Kidney (tissue), 14 donors: ENCODE results near the gene ERH. TPM values are rescaled to one million over a fixed set of nuclear protein-coding genes. Genes with fewer than 3 reads are reported as not detected.

Experiments
- DNase-seq, 5 donors: peaks; one replicate each; pipeline ENCODE4 v3.0.0-alpha.2; 2013 to 2020
- FAIRE-seq: peaks from 2 replicates; lab custom pipeline; 2012; peaks lifted over from hg19 to GRCh38; lab: Jason Lieb, UNC
- H3K27ac ChIP-seq, 2 donors: one replicate each; pipeline ENCODE4 v1.7.0; 2013; ENCODE audit warnings: low read depth in 2 of 2, low read length in 2 of 2, inconsistent platforms in 1 of 2
- H3K27me3 ChIP-seq: one replicate; pipeline ENCODE4 v1.7.1; 2013; ENCODE audit warnings: low read length, inconsistent platforms; ENCODE audit not compliant: control insufficient read depth, insufficient read depth
- H3K36me3 ChIP-seq, 3 donors: one replicate each; pipeline versions ENCODE4 v1.7.0 to v1.7.1; 2013; ENCODE audit warnings: low read length in 3 of 3, control low read depth in 1 of 3, inconsistent platforms in 1 of 3; ENCODE audit not compliant: insufficient read depth in 3 of 3, control insufficient read depth in 2 of 3
- H3K4me1 ChIP-seq, 3 donors: one replicate each; pipeline versions ENCODE4 v1.7.0 to v1.7.1; 2013; ENCODE audit warnings: low read length in 3 of 3, inconsistent platforms in 1 of 3, low read depth in 1 of 3; ENCODE audit not compliant: control insufficient read depth in 2 of 3, insufficient read depth in 2 of 3
- H3K4me3 ChIP-seq, 3 donors: one replicate each; pipeline versions ENCODE4 v1.7.0 to v1.8.1; 2013; ENCODE audit warnings: low read length in 3 of 3, control low read depth in 1 of 3, inconsistent platforms in 1 of 3
- H3K9ac ChIP-seq, 3 donors: one replicate each; pipeline versions ENCODE4 v1.7.0 to v1.7.1; 2013; ENCODE audit warnings: low read length in 3 of 3, control low read depth in 1 of 3, inconsistent platforms in 1 of 3
- H3K9me3 ChIP-seq, 3 donors: one replicate each; pipeline versions ENCODE4 v1.7.0 to v1.7.1; 2013; ENCODE audit warnings: low read length in 3 of 3, control low read depth in 1 of 3, inconsistent platforms in 1 of 3; ENCODE audit not compliant: control insufficient read depth in 2 of 3, insufficient read depth in 1 of 3
- CTCF ChIP-seq: IDR thresholded peaks from 3 replicates; pipeline ENCODE4 v1.5.1; 2012; ENCODE audit warnings: mild to moderate bottlenecking, moderate library complexity, borderline replicate concordance; ENCODE audit not compliant: insufficient read depth; ENCODE audit errors: extremely low read depth
- intact Hi-C: fragments of 100-400 bp; cut with DNase I; formaldehyde crosslinking; loops from one replicate; pipeline ENCODE4 v1.11.1; 2022
- polyA plus RNA-seq: library from polyadenylated mRNA; stranded (reverse); fragments of 350-450 nt; fragmentation: Illumina TruSeq; extraction: RNeasy Lipid Tissue Mini Kit (QIAGEN cat#74804); gene quantifications from one replicate; pipeline ENCODE4 v1.2.3, GENCODE V29; 2014; ENCODE audit warnings: low read depth, low replicate concordance; ENCODE audit not compliant: insufficient read depth
- total RNA-seq: library from RNA; stranded (reverse); fragmentation: NEBNext Ultra II Directional; extraction: Animal tissue kit (Norgen Biotek cat#: 25700); gene quantifications from one replicate; pipeline ENCODE4 v1.2.1, GENCODE V29; 2021
- donor health status: control.
- donor health status: control.
- donor health status: control.
- donor health status: control.
- donor health status: control.
- donor health status: DM: yes; HTN: yes; CAD: no.
- donor health status: Normal renal cell carcinoma (clear cell type).

Gene ERH
- total and polyA plus RNA-seq, 2 donors from 2014 or later: 168 to 193 TPM

DNA sequence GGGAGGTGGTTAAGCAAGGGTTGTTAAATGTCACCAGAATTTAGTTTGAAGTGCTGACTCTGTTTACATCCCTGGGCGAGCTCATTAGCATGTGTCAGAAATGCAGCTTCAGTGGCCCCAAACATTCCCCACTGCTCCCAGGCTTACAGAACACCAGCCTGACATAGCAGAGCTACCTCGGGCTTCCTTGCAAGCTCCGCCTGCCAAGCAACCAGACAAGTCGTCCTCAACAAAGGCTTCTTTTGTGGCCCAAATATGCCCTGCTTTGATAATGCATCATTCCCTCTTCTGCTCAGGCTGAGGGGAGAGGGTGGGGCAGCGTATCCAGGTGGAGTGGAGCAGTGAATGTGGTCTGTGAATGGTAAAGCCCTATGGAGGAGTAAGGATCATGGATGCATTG is 28.0 kb downstream of the ERH start:
- peaks cover 0 to 8% (median 2%) of the 10 kb centered on the region in 3 donors for H3K36me3 ChIP-seq
- H3K4me1 ChIP-seq: no peaks in the 10 kb centered on the region
- no peaks in the 10 kb centered on the region for H3K27me3 ChIP-seq
- no peaks in the 10 kb centered on the region for H3K9me3 ChIP-seq
- H3K27ac ChIP-seq: no peak overlapping the region
- intact Hi-C loops: no loop called here
- H3K9ac ChIP-seq: no peak overlapping the region
- FAIRE-seq (no peak), DNase-seq (no peak)
- no peak for TF ChIP-seq CTCF
- H3K4me3 ChIP-seq: no peak overlapping the region

DNA sequence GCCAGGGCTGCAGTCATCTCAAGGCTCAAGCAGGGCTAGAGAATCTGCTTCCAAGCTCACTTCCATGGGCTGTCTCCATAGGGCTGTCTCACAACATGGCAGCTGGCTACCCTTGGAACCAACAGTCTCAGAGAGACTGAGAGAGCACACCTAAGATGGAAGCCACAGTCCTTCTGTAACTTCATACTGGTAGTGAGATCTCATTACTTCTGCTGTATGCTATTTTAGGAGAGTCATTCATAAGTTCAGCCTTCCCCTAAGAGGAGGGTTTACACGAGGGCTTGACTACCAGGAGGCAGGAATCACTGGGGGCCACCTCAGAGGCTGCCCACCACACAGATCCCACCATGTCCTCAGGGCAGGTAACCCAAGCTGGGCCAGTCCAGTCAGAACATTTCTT is 29.7 kb downstream of the ERH start:
- intact Hi-C loops: no loop called here
- Histone ChIP-seq H3K4me1 (no peaks in the 10 kb centered on the region), H3K27ac (no peak overlapping the region), H3K9me3 (no peaks in the 10 kb centered on the region), H3K9ac (no peak overlapping the region), H3K36me3 (no peaks in the 10 kb centered on the region), H3K27me3 (no peaks in the 10 kb centered on the region), H3K4me3 (no peak overlapping the region)
- no peak for FAIRE-seq
- no peak for DNase-seq
- no peak for TF ChIP-seq CTCF

- Histone ChIP-seq H3K9me3 (no peaks in the 10 kb centered on the region), H3K4me1 (no peaks in the 10 kb centered on the region), H3K4me3 (no peak overlapping the region), H3K9ac (no peak overlapping the region), H3K27me3 (no peaks in the 10 kb centered on the region), H3K36me3 (no peaks in the 10 kb centered on the region), H3K27ac (no peak overlapping the region)
- intact Hi-C loops: no loop called here
- no peak for TF ChIP-seq CTCF
- no peak for DNase-seq
- FAIRE-seq: no peak
Measured at GRCh38 chr14:69366761-69367160, 31.3 kb downstream of the ERH start.

DNA sequence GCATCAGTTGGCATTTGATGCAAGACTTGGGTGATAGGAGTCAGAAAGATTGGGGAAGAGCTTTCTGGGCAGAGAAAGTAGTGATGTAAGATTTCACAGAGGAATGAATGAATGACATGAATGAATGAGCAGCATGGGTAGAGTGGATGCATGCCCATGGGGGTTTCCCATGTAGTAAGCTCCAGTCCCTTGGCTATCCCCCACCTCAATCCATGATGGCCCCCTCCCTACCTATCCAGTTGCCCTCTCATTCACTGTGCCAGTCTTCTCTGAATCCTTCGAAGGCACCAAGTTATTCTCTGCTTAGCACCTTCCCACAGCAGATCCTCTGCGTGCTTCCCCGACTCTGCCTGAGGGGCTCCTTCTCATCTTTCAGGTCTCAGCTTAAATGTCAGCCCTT is 32.0 kb downstream of the ERH start:
- no peaks in the 10 kb centered on the region for H3K27me3 ChIP-seq
- no peak overlapping the region for H3K4me3 ChIP-seq
- H3K36me3 ChIP-seq: no peaks in the 10 kb centered on the region
- no peaks in the 10 kb centered on the region for H3K4me1 ChIP-seq
- DNase-seq (no peak), FAIRE-seq (no peak)
- intact Hi-C loops: no loop called here
- H3K9me3 ChIP-seq: no peaks in the 10 kb centered on the region
- no peak overlapping the region for H3K27ac ChIP-seq
- H3K9ac ChIP-seq: no peak overlapping the region
- no peak for TF ChIP-seq CTCF
